GM12878 (cell line): ENCODE data around the gene PPP2R5C. TPM values are rescaled to one million over a fixed set of nuclear protein-coding genes. Genes with fewer than 3 reads are reported as not detected.
A peak's percentile ranks its signal among the peaks of the same experiment; 100 is the strongest.

Experiments
- ATAC-seq: fragments of 200-7000 bp; cut with Tn5 transposase; 3 replicates; pipeline ENCODE4 v1.9.1; 2020; ENCODE audit warnings: mild to moderate bottlenecking, moderate library complexity
- BruUV-seq: library from RNA; stranded (reverse); fragments of 400-500 nt; replicated peaks from 2 replicates; lab custom pipeline; 2021; lab: Mats Ljungman, UMichigan
- CTCF ChIA-PET: fragments of 300-600 bp; sonication (Branson Sonifier 250); formaldehyde crosslinking; extraction: SDS; loops from one replicate; lab custom pipeline; 2021; ENCODE audit warnings: inconsistent platforms; lab: Yijun Ruan, JAX
- POLR2A ChIA-PET: fragments of 350-600 bp; formaldehyde crosslinking; extraction: SDS; loops from one replicate; lab custom pipeline; 2021; ENCODE audit warnings: inconsistent platforms; lab: Charles Lee
- RAD21 ChIA-PET: fragments of 300-600 bp; sonication (Branson Sonifier 250); formaldehyde crosslinking; loops from one replicate; lab custom pipeline; 2023; ENCODE audit warnings: antibody characterized with exemption; ENCODE audit not compliant: unreplicated experiment; lab: Charles Lee
- SMC1A ChIA-PET: fragments of 300-600 bp; sonication (Branson Sonifier 250); formaldehyde crosslinking; loops from one replicate; lab custom pipeline; 2023; ENCODE audit not compliant: unreplicated experiment, uncharacterized antibody; lab: Charles Lee
- DNase-seq: peaks from one replicate; pipeline ENCODE4 v3.0.0-alpha.2; 2011; ENCODE audit warnings: low read depth, low spot score
- FAIRE-seq: peaks from 3 replicates; lab custom pipeline; 2011; peaks lifted over from hg19 to GRCh38; lab: Jason Lieb, UNC
- H2AFZ ChIP-seq: 2 replicates; pipeline ENCODE4 v1.6.0; 2011; ENCODE audit warnings: low read depth, low read length, control low read depth; ENCODE audit not compliant: control insufficient read depth
- H3K27ac ChIP-seq: 2 replicates; pipeline ENCODE4 v1.5.1; 2011; ENCODE audit warnings: control low read depth; ENCODE audit not compliant: control insufficient read depth, insufficient read depth
- H3K27me3 ChIP-seq, 2 experiments: replicated peaks in 1 of 2; 2 replicates each; pipeline versions ENCODE4 v1.6.0 to v1.6.1; 2011; ENCODE audit warnings: low read length in 1 of 2; ENCODE audit not compliant: control insufficient read depth in 2 of 2, insufficient read depth in 2 of 2
- H3K36me3 ChIP-seq, 2 experiments: 2 replicates each; pipeline ENCODE4 v1.5.1; 2011; ENCODE audit warnings: low read length in 1 of 2; ENCODE audit not compliant: control insufficient read depth in 2 of 2, insufficient read depth in 2 of 2
- H3K4me1 ChIP-seq: 2 replicates; pipeline ENCODE4 v1.6.1; 2011; ENCODE audit warnings: mild to moderate bottlenecking, low read length, moderate library complexity, mixed read lengths; ENCODE audit not compliant: control insufficient read depth, insufficient read depth
- H3K4me2 ChIP-seq: 2 replicates; pipeline ENCODE4 v1.6.0; 2011; ENCODE audit warnings: control low read depth; ENCODE audit not compliant: control insufficient read depth, insufficient read depth
- H3K4me3 ChIP-seq: fragments of 200-600 bp; sonication (generic); 2 replicates; pipeline ENCODE4 v1.5.1; 2016
- H3K79me2 ChIP-seq: 2 replicates; pipeline ENCODE4 v1.6.0; 2011; ENCODE audit warnings: low read length; ENCODE audit not compliant: control insufficient read depth, insufficient read depth
- H3K9ac ChIP-seq: 2 replicates; pipeline ENCODE4 v1.8.0; 2011; ENCODE audit warnings: low read length, control low read depth, mixed read lengths; ENCODE audit not compliant: control insufficient read depth, insufficient read depth
- H3K9me3 ChIP-seq: replicated peaks from 3 replicates; pipeline ENCODE4 v1.5.1; 2011; ENCODE audit warnings: mild to moderate bottlenecking, low read length; ENCODE audit not compliant: control insufficient read depth, insufficient read depth
- H4K20me1 ChIP-seq: 2 replicates; pipeline ENCODE4 v1.6.0; 2011; ENCODE audit not compliant: control insufficient read depth, insufficient read depth
- CREM ChIP-seq: IDR thresholded peaks from 2 replicates; pipeline ENCODE4 v1.6.1; 2014; ENCODE audit warnings: antibody characterized with exemption, low read depth
- MEF2A ChIP-seq: IDR thresholded peaks from 2 replicates; pipeline ENCODE4 v1.6.1; 2011; ENCODE audit warnings: low read depth, mild to moderate bottlenecking, low read length, moderate library complexity; ENCODE audit not compliant: insufficient read depth
- NR2F1 ChIP-seq: fragments of 450-650 bp; conservative IDR thresholded peaks from 2 replicates; pipeline ENCODE4 v1.6.1; 2017; ENCODE audit warnings: mild to moderate bottlenecking
- POLR2A ChIP-seq: IDR thresholded peaks from 2 replicates; pipeline ENCODE4 v1.6.1; 2011; ENCODE audit warnings: low read depth, mild to moderate bottlenecking, low read length
- RAD51 ChIP-seq: fragments of 450-650 bp; IDR thresholded peaks from 2 replicates; pipeline ENCODE4 v1.6.1; 2016; ENCODE audit warnings: moderate library complexity, mild to moderate bottlenecking, inconsistent platforms
- SPI1 ChIP-seq: IDR thresholded peaks from 2 replicates; pipeline ENCODE4 v1.6.1; 2011; ENCODE audit warnings: low read depth, mild to moderate bottlenecking, low read length, moderate library complexity, borderline replicate concordance; ENCODE audit not compliant: insufficient read depth
- SREBF1 ChIP-seq: IDR thresholded peaks from 2 replicates; pipeline ENCODE4 v1.6.1; 2012; ENCODE audit warnings: mild to moderate bottlenecking, low read length
- YY1 ChIP-seq: IDR thresholded peaks from 2 replicates; pipeline ENCODE4 v1.6.1; 2011; ENCODE audit warnings: low read depth, mild to moderate bottlenecking, low read length
- WGBS: methylation state at CpG from one replicate; pipeline ENCODE4 v1.1.6; 2016; ENCODE audit warnings: low lambda C conversion rate; ENCODE audit not compliant: insufficient replicate concordance, insufficient coverage; ENCODE audit errors: missing lambda C conversion rate; 5-methylcytosine and 5-hydroxymethylcytosine counted together
- in situ Hi-C: fragments of 300-500 bp; cut with MboI; formaldehyde crosslinking; loops from 9 replicates; pipeline ENCODE4 v1.14.3; 2018; ENCODE audit warnings: mixed read lengths
- intact Hi-C: fragments of 100-400 bp; cut with micrococcal nuclease; formaldehyde crosslinking; loops from one replicate; pipeline ENCODE4 v1.14.2; 2022; ENCODE audit not compliant: unreplicated experiment
- polyA plus RNA-seq, 11 experiments: library from polyadenylated mRNA; depleted of rRNA in 4 of 11; unstranded in 6 of 11; stranded (reverse) in 5 of 11; fragments of >200 nt; fragmentation: Nextera tagmentation in 4 of 11; fragmentation: Illumina TruSeq in 1 of 11; extraction: Ambion mirVana in 4 of 11; extraction: Trizol in 1 of 11; gene quantifications; 1 replicate in 1 of 11; 2 replicates in 10 of 11; pipeline versions ENCODE4 v1.2.1 to v1.2.3, GENCODE V29; 2011 to 2016; ENCODE audit warnings: inconsistent platforms in 2 of 11, missing spikeins in 2 of 11, low read depth in 1 of 11
- total RNA-seq, 4 experiments: library from RNA; depleted of rRNA in 3 of 4; stranded (reverse); fragments of >200 nt in 3 of 4; fragmentation: Illumina TruSeq in 1 of 4; extraction: Trizol in 1 of 4; gene quantifications; 2 replicates each; pipeline versions ENCODE4 v1.2.1 to v1.2.3, GENCODE V29; 2013 to 2021
- TF ChIP-seq, protein P1 (sequence below): fragments of 450-650 bp; IDR thresholded peaks from 2 replicates; pipeline ENCODE4 v1.6.1; 2017; ENCODE audit warnings: mild to moderate bottlenecking

Gene PPP2R5C
- total and polyA plus RNA-seq, 10 of the 15 experiments (the other 5 are each of a cell fraction or from before 2014, with no cell fraction given): 106 to 199 (median 144) TPM

DNA sequence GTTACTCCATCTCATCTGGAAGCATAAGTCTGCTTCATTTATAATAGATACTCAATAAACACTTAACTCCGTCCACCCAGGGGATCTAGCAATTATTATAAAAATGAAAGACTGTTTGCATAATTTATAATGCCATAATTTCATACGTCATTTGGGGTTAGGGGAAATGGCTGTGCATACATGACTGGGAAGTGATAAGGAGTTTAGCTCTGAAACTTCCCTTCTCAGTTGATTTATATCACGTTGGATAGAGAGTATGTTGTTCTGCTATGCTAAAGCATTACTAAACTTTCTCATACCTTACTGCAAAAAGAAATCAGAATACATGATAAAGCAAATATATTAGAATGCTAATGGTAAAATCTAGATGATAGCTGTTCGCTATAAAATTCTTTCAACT lies 112.5 kb downstream of the PPP2R5C start (continued):
- TF ChIP-seq SREBF1 (no peak), NR2F1 (no peak), POLR2A (no peak), MEF2A (no peak), RAD51 (no peak), CREM (no peak)

DNA sequence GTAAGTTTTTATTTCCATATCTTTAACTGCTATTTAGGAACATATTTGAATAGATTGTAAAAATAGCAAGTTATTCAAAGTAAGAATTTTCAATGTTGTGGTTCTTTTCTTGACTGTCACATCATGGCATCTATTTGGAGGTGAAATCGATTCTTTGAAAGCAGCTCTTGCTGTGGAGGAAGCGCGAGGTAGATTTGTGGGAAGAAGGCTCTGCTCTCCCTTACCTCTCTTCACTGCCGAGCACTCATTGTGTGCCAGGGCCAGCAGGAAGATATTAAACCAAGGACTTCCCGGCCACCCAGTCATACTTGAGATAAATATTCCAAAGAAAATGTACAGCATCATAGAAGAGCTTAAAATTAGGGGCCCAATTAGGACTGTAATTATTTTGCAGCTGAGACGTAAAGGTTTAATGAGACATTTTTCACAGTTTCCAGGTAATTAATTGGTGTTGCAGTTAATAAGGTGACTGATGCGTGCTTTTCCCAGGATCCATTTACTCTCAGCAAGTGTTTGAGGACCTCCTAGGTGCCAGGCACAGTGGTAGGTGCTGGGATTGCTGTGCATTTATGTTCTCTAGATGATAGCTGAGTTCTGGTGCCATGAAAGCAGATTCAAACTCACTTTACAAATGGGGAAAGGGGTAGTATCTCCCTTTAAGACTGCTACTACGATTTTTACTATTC lies 113.7 kb downstream of the PPP2R5C start:
- ChIA-PET SMC1A (interaction anchor here (0.7 to 2.5 kb wide), 9 partner anchors 8 to 104 kb away, joined by 3 to 12 read pairs (median 6); no protein-coding TSS in a partner anchor), CTCF (interaction anchor here (0.9 to 1.3 kb wide), 6 partner anchors 13 to 137 kb away, joined by 3 to 6 read pairs (median 4); no protein-coding TSS in a partner anchor)
- WGBS: 61% methylated on average over 8 of the region's 8 CpGs

More for the DNA sequence above, 113.7 kb downstream of the PPP2R5C start:
- H3K9ac ChIP-seq: peak overlapping the region; percentile 57; the same call in 1 of the 2 replicates
- DNase-seq (no peak), FAIRE-seq (no peak), ATAC-seq (no peak)
- peak overlapping the region; percentile 97 for H3K4me2 ChIP-seq
- in situ Hi-C loops: no loop called here
- RAD21 ChIA-PET: interaction anchor here (1.2 to 2.2 kb wide), 3 partner anchors 24 to 65 kb away, joined by 3 to 14 read pairs (median 3); no protein-coding TSS in a partner anchor
- POLR2A ChIA-PET: interaction anchor here (1.4 to 1.5 kb wide), 2 partner anchors 14 to 61 kb away, joined by 4 read pairs; no protein-coding TSS in a partner anchor
- no peaks in the 10 kb centered on the region for H4K20me1 ChIP-seq
- TF ChIP-seq, protein P1, sequence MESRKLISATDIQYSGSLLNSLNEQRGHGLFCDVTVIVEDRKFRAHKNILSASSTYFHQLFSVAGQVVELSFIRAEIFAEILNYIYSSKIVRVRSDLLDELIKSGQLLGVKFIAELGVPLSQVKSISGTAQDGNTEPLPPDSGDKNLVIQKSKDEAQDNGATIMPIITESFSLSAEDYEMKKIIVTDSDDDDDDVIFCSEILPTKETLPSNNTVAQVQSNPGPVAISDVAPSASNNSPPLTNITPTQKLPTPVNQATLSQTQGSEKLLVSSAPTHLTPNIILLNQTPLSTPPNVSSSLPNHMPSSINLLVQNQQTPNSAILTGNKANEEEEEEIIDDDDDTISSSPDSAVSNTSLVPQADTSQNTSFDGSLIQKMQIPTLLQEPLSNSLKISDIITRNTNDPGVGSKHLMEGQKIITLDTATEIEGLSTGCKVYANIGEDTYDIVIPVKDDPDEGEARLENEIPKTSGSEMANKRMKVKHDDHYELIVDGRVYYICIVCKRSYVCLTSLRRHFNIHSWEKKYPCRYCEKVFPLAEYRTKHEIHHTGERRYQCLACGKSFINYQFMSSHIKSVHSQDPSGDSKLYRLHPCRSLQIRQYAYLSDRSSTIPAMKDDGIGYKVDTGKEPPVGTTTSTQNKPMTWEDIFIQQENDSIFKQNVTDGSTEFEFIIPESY: 0 out of 2 replicates have a peak, but pooled peaks have one; percentile 18
- TF ChIP-seq SPI1: no peak
- TF ChIP-seq YY1: no peak
- peak overlapping the region; percentile 33 for H3K4me3 ChIP-seq
- no peak overlapping the region; the same call in 1 of the 2 replicates for H2AFZ ChIP-seq
- no peaks in the 10 kb centered on the region for H3K9me3 ChIP-seq
- peaks cover 49% of the 10 kb centered on the region for H3K4me1 ChIP-seq
- peaks cover 70% of the 10 kb centered on the region for H3K79me2 ChIP-seq
- intact Hi-C loops: loop anchor here (5.0 kb wide), 1 partner anchor 33 kb away; no protein-coding TSS in a partner anchor
- BruUV-seq: no TSS peak
- no peaks in the 10 kb centered on the region for H3K27me3 ChIP-seq
- peaks cover 4 to 5% of the 10 kb centered on the region in 2 experiments; a peak in 3 of 4 replicates for H3K36me3 ChIP-seq
- peak overlapping the region; percentile 92 for H3K27ac ChIP-seq
